Suprapubic skin (tissue), 3 donors: Measurements from ENCODE around the gene AGAP9.
"Not testable (repeated sequence)": the region's sequence is repeated elsewhere in the genome, so short reads cannot be mapped to it uniquely, and the experiment has no call there.

ENCODE experiments used
- POLR2AphosphoS5 ChIP-seq, 3 donors: sonication (generic); formaldehyde crosslinking; IDR thresholded peaks; one replicate each; pipeline ENCODE4 v1.6.1; 2017; ENCODE audit warnings: antibody characterized with exemption in 3 of 3
- TF ChIP-seq, protein P1 (sequence below), 2 donors: fragments of 200-600 bp in 1 of 2; fragments of 450-650 bp in 1 of 2; sonication (generic) in 1 of 2; IDR thresholded peaks; one replicate each; pipeline ENCODE4 v1.5.1; 2016 to 2019; ENCODE audit warnings: antibody characterized with exemption in 2 of 2, mild to moderate bottlenecking in 1 of 2, moderate library complexity in 1 of 2

DNA sequence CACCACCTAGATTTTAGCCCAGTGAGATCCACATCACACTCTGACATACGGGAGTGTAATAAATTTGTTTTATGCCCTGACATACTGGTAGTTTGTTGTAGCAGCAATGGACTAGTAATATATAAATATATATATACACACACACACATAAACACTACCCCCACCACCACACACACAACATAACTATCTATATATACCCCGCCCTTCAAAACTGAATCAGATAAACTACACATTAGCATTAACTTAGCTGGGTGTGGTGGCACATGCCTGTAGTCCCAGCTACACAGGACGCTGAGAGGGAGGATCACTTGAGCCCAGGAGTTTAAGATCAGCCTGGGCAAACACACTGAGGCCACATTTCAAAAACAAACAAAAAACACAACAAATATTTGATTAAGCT, 13.0 kb upstream of the AGAP9 start:
- not testable (repeated sequence) for TF ChIP-seq POLR2AphosphoS5 (IDR thresholded peaks at IDR 0.05)
- TF ChIP-seq, protein P1, sequence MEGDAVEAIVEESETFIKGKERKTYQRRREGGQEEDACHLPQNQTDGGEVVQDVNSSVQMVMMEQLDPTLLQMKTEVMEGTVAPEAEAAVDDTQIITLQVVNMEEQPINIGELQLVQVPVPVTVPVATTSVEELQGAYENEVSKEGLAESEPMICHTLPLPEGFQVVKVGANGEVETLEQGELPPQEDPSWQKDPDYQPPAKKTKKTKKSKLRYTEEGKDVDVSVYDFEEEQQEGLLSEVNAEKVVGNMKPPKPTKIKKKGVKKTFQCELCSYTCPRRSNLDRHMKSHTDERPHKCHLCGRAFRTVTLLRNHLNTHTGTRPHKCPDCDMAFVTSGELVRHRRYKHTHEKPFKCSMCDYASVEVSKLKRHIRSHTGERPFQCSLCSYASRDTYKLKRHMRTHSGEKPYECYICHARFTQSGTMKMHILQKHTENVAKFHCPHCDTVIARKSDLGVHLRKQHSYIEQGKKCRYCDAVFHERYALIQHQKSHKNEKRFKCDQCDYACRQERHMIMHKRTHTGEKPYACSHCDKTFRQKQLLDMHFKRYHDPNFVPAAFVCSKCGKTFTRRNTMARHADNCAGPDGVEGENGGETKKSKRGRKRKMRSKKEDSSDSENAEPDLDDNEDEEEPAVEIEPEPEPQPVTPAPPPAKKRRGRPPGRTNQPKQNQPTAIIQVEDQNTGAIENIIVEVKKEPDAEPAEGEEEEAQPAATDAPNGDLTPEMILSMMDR (IDR thresholded peaks at IDR 0.05) = not testable (repeated sequence)
